Neural cell (in vitro differentiated cells): ENCODE results near the gene SERTAD1. TPM values are rescaled to one million over a fixed set of nuclear protein-coding genes. Genes with fewer than 3 reads are reported as not detected.
A peak's percentile ranks its signal among the peaks of the same experiment; 100 is the strongest.

Source experiments
- H2AFZ ChIP-seq: fragments of 200-600, 300-800 bp; sonication (generic), shearing (Covaris generic); 2 replicates; pipeline ENCODE4 v1.6.0; 2014; ENCODE audit warnings: low read depth, mild to moderate bottlenecking, antibody characterized with exemption, low read length, moderate library complexity
- H3F3A ChIP-seq: fragments of 200-600 bp; shearing (Covaris generic); 2 replicates; pipeline ENCODE4 v1.6.1; 2016; ENCODE audit warnings: mild to moderate bottlenecking, moderate library complexity, mixed read lengths, antibody characterized with exemption, low read length; ENCODE audit not compliant: insufficient read depth, poor library complexity, severe bottlenecking
- H3K27ac ChIP-seq: fragments of 200-600, 300-800 bp; sonication (generic), shearing (Covaris generic); 2 replicates; pipeline ENCODE4 v1.5.1; 2014; ENCODE audit warnings: mild to moderate bottlenecking, low read length, moderate library complexity
- H3K27me3 ChIP-seq: fragments of 300-800, 200-600 bp; sonication (generic), shearing (Covaris generic); 2 replicates; pipeline ENCODE4 v1.6.0; 2014; ENCODE audit warnings: mild to moderate bottlenecking, low read depth, low read length, moderate library complexity; ENCODE audit not compliant: insufficient read depth
- H3K36me3 ChIP-seq: fragments of 300-800, 200-600 bp; sonication (generic), shearing (Covaris generic); 2 replicates; pipeline ENCODE4 v1.5.1; 2014; ENCODE audit warnings: mild to moderate bottlenecking, antibody characterized with exemption, low read length, moderate library complexity; ENCODE audit not compliant: insufficient read depth
- H3K4me2 ChIP-seq: fragments of 300-800, 200-600 bp; sonication (generic), shearing (Covaris generic); 2 replicates; pipeline ENCODE4 v1.6.0; 2014; ENCODE audit warnings: mild to moderate bottlenecking, low read length
- H3K4me3 ChIP-seq: fragments of 300-800, 200-600 bp; sonication (generic), shearing (Covaris generic); 2 replicates; pipeline ENCODE4 v1.5.1; 2014; ENCODE audit warnings: mild to moderate bottlenecking, low read length, moderate library complexity
- H3K79me2 ChIP-seq: fragments of 200-600 bp; shearing (Covaris generic); replicated peaks from 2 replicates; pipeline ENCODE4 v1.6.0; 2014; ENCODE audit warnings: mild to moderate bottlenecking, low read length, moderate library complexity; ENCODE audit not compliant: insufficient read depth
- H3K9ac ChIP-seq: fragments of 300-800, 200-600 bp; sonication (generic), shearing (Covaris generic); 2 replicates; pipeline ENCODE4 v1.6.1; 2016; ENCODE audit warnings: mild to moderate bottlenecking, low read length, mixed read lengths
- H3K9me2 ChIP-seq: fragments of 200-600 bp; shearing (Covaris generic); 2 replicates; pipeline ENCODE4 v1.6.1; 2016; ENCODE audit warnings: mild to moderate bottlenecking, low read length, mixed read lengths; ENCODE audit not compliant: insufficient read depth
- H3K9me3 ChIP-seq: fragments of 200-600, 300-800 bp; sonication (generic), shearing (Covaris generic); 2 replicates; pipeline ENCODE4 v1.6.1; 2016; ENCODE audit warnings: mild to moderate bottlenecking, mixed run types, low read length, moderate library complexity, mixed read lengths
- H4K20me1 ChIP-seq: fragments of 200-600 bp; shearing (Covaris generic); 2 replicates; pipeline ENCODE4 v1.6.1; 2016; ENCODE audit warnings: mild to moderate bottlenecking, mixed run types; ENCODE audit not compliant: insufficient read depth
- EP300 ChIP-seq: fragments of 450-650 bp; conservative IDR thresholded peaks from 2 replicates; pipeline ENCODE4 v1.6.1; 2014; ENCODE audit warnings: antibody characterized with exemption, mild to moderate bottlenecking, moderate library complexity; ENCODE audit not compliant: poor library complexity, severe bottlenecking
- EZH2 ChIP-seq: fragments of 200-600, 300-800 bp; shearing (Covaris generic), sonication (generic); IDR thresholded peaks from 2 replicates; pipeline ENCODE4 v1.6.1; 2014; ENCODE audit warnings: antibody characterized with exemption, low read length, borderline replicate concordance, mild to moderate bottlenecking; ENCODE audit not compliant: insufficient read depth, poor library complexity, severe bottlenecking
- MXI1 ChIP-seq: fragments of 450-650 bp; conservative IDR thresholded peaks from 2 replicates; pipeline ENCODE4 v1.6.1; 2014; ENCODE audit warnings: antibody characterized with exemption, mild to moderate bottlenecking; ENCODE audit not compliant: poor library complexity, severe bottlenecking
- POLR2AphosphoS5 ChIP-seq: IDR thresholded peaks from 2 replicates; pipeline ENCODE4 v1.6.1; 2012
- RAD21 ChIP-seq: fragments of 450-650 bp; conservative IDR thresholded peaks from 2 replicates; pipeline ENCODE4 v1.6.1; 2014; ENCODE audit warnings: antibody characterized with exemption, mild to moderate bottlenecking, moderate library complexity
- SMC3 ChIP-seq: fragments of 450-650 bp; conservative IDR thresholded peaks from 2 replicates; pipeline ENCODE4 v1.6.1; 2014; ENCODE audit warnings: antibody characterized with exemption, mild to moderate bottlenecking, moderate library complexity; ENCODE audit not compliant: poor library complexity
- TAF1 ChIP-seq: IDR thresholded peaks from 2 replicates; pipeline ENCODE4 v1.6.1; 2012; ENCODE audit warnings: low read depth
- polyA plus RNA-seq: library from polyadenylated mRNA; depleted of rRNA; stranded (reverse); fragments of >200 nt; gene quantifications from 2 replicates; pipeline ENCODE4 v1.2.3, GENCODE V29; 2014
- TF ChIP-seq, protein P1 (sequence below): IDR thresholded peaks from 2 replicates; pipeline ENCODE4 v1.6.1; 2012; ENCODE audit warnings: borderline replicate concordance
- TF ChIP-seq, protein P2 (sequence below): fragments of 450-650 bp; IDR thresholded peaks from 2 replicates; pipeline ENCODE4 v1.5.1; 2014; ENCODE audit warnings: antibody characterized with exemption, mild to moderate bottlenecking, moderate library complexity; ENCODE audit not compliant: poor library complexity, severe bottlenecking

SERTAD1 gene
- polyA plus RNA-seq, 1 donor from 2014 or later: 3.3 TPM

DNA sequence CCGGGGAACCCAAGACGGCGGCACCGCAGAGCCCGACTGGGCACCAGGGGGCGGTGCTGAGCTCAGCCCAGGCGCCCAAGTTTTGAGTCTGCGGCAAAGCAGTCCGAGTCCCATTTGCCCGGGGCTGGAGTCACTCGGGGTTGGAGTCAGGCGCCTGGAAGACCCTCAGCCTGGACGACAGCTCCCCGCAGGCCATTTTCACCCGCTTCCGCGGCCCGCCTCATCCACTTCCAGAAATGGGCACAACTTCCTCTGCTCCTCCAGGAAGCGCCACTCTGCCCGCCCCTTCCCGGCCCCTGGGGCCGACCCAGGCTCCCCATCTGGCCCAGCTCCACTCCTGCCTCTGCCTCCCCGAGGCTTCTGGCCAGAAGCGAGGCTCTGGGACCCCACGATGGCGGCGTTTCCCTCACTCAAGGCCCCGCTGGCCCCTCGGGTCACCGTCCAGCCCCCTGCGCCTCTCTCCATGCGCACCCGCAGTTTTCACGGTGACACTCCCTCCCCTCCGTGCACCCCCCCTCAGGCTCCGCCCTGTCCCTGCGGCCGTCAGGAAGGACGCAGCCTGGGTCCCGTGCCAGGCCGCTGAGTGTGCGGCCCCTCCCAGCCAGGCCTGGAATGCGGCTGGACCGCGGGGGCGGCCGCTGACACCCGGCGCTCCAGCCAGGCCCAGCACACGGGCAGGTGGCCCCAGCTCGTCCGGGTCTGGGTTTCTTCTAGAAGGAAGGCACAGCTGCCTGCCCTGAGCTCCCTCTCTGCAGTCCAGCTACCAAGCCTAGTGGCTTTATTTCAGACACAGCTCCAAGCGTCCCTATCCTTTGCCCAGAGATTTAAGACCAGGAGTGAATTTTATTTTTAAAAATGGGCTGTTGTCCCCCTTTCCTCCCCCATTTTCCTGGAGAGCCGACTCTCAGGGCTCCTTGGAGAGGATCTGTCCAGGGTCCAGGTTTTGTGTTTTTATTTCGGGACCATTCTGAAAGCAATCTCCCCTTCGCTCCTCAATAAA is 4.7 kb downstream of the SERTAD1 start:
- no peaks in the 10 kb centered on the region for H4K20me1 ChIP-seq
- H3K36me3 ChIP-seq: no peaks in the 10 kb centered on the region
- H3K9ac ChIP-seq: no peak overlapping the region
- no peak overlapping the region for H3K27ac ChIP-seq
- peak overlapping the region; percentile 43 for H3K4me3 ChIP-seq
- H3K9me3 ChIP-seq: no peaks in the 10 kb centered on the region
- no peaks in the 10 kb centered on the region for H3K9me2 ChIP-seq
- H2AFZ ChIP-seq: no peak overlapping the region
- no peaks in the 10 kb centered on the region for H3K79me2 ChIP-seq
- no peaks in the 10 kb centered on the region for H3K27me3 ChIP-seq
- TF ChIP-seq EP300: no peak
- peak; percentile 71 for TF ChIP-seq SMC3
- TF ChIP-seq RAD21: peak; percentile 56
- TF ChIP-seq, protein P1, sequence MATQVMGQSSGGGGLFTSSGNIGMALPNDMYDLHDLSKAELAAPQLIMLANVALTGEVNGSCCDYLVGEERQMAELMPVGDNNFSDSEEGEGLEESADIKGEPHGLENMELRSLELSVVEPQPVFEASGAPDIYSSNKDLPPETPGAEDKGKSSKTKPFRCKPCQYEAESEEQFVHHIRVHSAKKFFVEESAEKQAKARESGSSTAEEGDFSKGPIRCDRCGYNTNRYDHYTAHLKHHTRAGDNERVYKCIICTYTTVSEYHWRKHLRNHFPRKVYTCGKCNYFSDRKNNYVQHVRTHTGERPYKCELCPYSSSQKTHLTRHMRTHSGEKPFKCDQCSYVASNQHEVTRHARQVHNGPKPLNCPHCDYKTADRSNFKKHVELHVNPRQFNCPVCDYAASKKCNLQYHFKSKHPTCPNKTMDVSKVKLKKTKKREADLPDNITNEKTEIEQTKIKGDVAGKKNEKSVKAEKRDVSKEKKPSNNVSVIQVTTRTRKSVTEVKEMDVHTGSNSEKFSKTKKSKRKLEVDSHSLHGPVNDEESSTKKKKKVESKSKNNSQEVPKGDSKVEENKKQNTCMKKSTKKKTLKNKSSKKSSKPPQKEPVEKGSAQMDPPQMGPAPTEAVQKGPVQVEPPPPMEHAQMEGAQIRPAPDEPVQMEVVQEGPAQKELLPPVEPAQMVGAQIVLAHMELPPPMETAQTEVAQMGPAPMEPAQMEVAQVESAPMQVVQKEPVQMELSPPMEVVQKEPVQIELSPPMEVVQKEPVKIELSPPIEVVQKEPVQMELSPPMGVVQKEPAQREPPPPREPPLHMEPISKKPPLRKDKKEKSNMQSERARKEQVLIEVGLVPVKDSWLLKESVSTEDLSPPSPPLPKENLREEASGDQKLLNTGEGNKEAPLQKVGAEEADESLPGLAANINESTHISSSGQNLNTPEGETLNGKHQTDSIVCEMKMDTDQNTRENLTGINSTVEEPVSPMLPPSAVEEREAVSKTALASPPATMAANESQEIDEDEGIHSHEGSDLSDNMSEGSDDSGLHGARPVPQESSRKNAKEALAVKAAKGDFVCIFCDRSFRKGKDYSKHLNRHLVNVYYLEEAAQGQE: no peak
- TF ChIP-seq MXI1: no peak
- TF ChIP-seq EZH2: no peak
- TF ChIP-seq, protein P2, sequence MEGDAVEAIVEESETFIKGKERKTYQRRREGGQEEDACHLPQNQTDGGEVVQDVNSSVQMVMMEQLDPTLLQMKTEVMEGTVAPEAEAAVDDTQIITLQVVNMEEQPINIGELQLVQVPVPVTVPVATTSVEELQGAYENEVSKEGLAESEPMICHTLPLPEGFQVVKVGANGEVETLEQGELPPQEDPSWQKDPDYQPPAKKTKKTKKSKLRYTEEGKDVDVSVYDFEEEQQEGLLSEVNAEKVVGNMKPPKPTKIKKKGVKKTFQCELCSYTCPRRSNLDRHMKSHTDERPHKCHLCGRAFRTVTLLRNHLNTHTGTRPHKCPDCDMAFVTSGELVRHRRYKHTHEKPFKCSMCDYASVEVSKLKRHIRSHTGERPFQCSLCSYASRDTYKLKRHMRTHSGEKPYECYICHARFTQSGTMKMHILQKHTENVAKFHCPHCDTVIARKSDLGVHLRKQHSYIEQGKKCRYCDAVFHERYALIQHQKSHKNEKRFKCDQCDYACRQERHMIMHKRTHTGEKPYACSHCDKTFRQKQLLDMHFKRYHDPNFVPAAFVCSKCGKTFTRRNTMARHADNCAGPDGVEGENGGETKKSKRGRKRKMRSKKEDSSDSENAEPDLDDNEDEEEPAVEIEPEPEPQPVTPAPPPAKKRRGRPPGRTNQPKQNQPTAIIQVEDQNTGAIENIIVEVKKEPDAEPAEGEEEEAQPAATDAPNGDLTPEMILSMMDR: peak; percentile 77
- no peak for TF ChIP-seq POLR2AphosphoS5
- no peak for TF ChIP-seq TAF1
- H3F3A ChIP-seq: no peaks in the 10 kb centered on the region
- H3K4me2 ChIP-seq: no peak overlapping the region

- H3K9me2 ChIP-seq: no peaks in the 10 kb centered on the region
- H3K36me3 ChIP-seq: no peaks in the 10 kb centered on the region
- no peak for TF ChIP-seq EZH2
- no peaks in the 10 kb centered on the region for H3K9me3 ChIP-seq
- no peaks in the 10 kb centered on the region for H3K79me2 ChIP-seq
- no peaks in the 10 kb centered on the region for H3K27me3 ChIP-seq
- no peak overlapping the region for H3K4me2 ChIP-seq
- H3K27ac ChIP-seq: no peak overlapping the region
- H3F3A ChIP-seq: no peaks in the 10 kb centered on the region
- no peak overlapping the region for H3K4me3 ChIP-seq
- no peaks in the 10 kb centered on the region for H4K20me1 ChIP-seq
- H2AFZ ChIP-seq: no peak overlapping the region
- H3K9ac ChIP-seq: no peak overlapping the region
Observed at GRCh38 chr19:40420451-40420765, 5.4 kb downstream of the SERTAD1 start.
